GM12878 (cell line): ENCODE measurements around the gene CT45A3. TPM values are rescaled to one million over a fixed set of nuclear protein-coding genes. Genes with fewer than 3 reads are reported as not detected.

Source experiments
- ATAC-seq: fragments of 200-7000 bp; cut with Tn5 transposase; 3 replicates; pipeline ENCODE4 v1.9.1; 2020; ENCODE audit warnings: mild to moderate bottlenecking, moderate library complexity
- BruUV-seq: library from RNA; stranded (reverse); fragments of 400-500 nt; replicated peaks from 2 replicates; lab custom pipeline; 2021; lab: Mats Ljungman, UMichigan
- CTCF ChIA-PET: fragments of 300-600 bp; sonication (Branson Sonifier 250); formaldehyde crosslinking; extraction: SDS; loops from one replicate; lab custom pipeline; 2021; ENCODE audit warnings: inconsistent platforms; lab: Yijun Ruan, JAX
- POLR2A ChIA-PET: fragments of 350-600 bp; formaldehyde crosslinking; extraction: SDS; loops from one replicate; lab custom pipeline; 2021; ENCODE audit warnings: inconsistent platforms; lab: Charles Lee
- RAD21 ChIA-PET: fragments of 300-600 bp; sonication (Branson Sonifier 250); formaldehyde crosslinking; loops from one replicate; lab custom pipeline; 2023; ENCODE audit warnings: antibody characterized with exemption; ENCODE audit not compliant: unreplicated experiment; lab: Charles Lee
- SMC1A ChIA-PET: fragments of 300-600 bp; sonication (Branson Sonifier 250); formaldehyde crosslinking; loops from one replicate; lab custom pipeline; 2023; ENCODE audit not compliant: unreplicated experiment, uncharacterized antibody; lab: Charles Lee
- DNase-seq: peaks from one replicate; pipeline ENCODE4 v3.0.0-alpha.2; 2011; ENCODE audit warnings: low read depth, low spot score
- FAIRE-seq: peaks from 3 replicates; lab custom pipeline; 2011; peaks lifted over from hg19 to GRCh38; lab: Jason Lieb, UNC
- H2AFZ ChIP-seq: 2 replicates; pipeline ENCODE4 v1.6.0; 2011; ENCODE audit warnings: low read depth, low read length, control low read depth; ENCODE audit not compliant: control insufficient read depth
- H3K27ac ChIP-seq: 2 replicates; pipeline ENCODE4 v1.5.1; 2011; ENCODE audit warnings: control low read depth; ENCODE audit not compliant: control insufficient read depth, insufficient read depth
- H3K27me3 ChIP-seq, 2 experiments: replicated peaks in 1 of 2; 2 replicates each; pipeline versions ENCODE4 v1.6.0 to v1.6.1; 2011; ENCODE audit warnings: low read length in 1 of 2; ENCODE audit not compliant: control insufficient read depth in 2 of 2, insufficient read depth in 2 of 2
- H3K36me3 ChIP-seq, 2 experiments: 2 replicates each; pipeline ENCODE4 v1.5.1; 2011; ENCODE audit warnings: low read length in 1 of 2; ENCODE audit not compliant: control insufficient read depth in 2 of 2, insufficient read depth in 2 of 2
- H3K4me1 ChIP-seq: 2 replicates; pipeline ENCODE4 v1.6.1; 2011; ENCODE audit warnings: mild to moderate bottlenecking, low read length, moderate library complexity, mixed read lengths; ENCODE audit not compliant: control insufficient read depth, insufficient read depth
- H3K4me2 ChIP-seq: 2 replicates; pipeline ENCODE4 v1.6.0; 2011; ENCODE audit warnings: control low read depth; ENCODE audit not compliant: control insufficient read depth, insufficient read depth
- H3K4me3 ChIP-seq: fragments of 200-600 bp; sonication (generic); 2 replicates; pipeline ENCODE4 v1.5.1; 2016
- H3K79me2 ChIP-seq: 2 replicates; pipeline ENCODE4 v1.6.0; 2011; ENCODE audit warnings: low read length; ENCODE audit not compliant: control insufficient read depth, insufficient read depth
- H3K9ac ChIP-seq: 2 replicates; pipeline ENCODE4 v1.8.0; 2011; ENCODE audit warnings: low read length, control low read depth, mixed read lengths; ENCODE audit not compliant: control insufficient read depth, insufficient read depth
- H3K9me3 ChIP-seq: replicated peaks from 3 replicates; pipeline ENCODE4 v1.5.1; 2011; ENCODE audit warnings: mild to moderate bottlenecking, low read length; ENCODE audit not compliant: control insufficient read depth, insufficient read depth
- H4K20me1 ChIP-seq: 2 replicates; pipeline ENCODE4 v1.6.0; 2011; ENCODE audit not compliant: control insufficient read depth, insufficient read depth
- CHD1 ChIP-seq: IDR thresholded peaks from 2 replicates; pipeline ENCODE4 v1.6.1; 2012; ENCODE audit warnings: low read depth, low read length, improper control_type of control experiment
- CHD2 ChIP-seq: IDR thresholded peaks from 2 replicates; pipeline ENCODE4 v1.6.1; 2011; ENCODE audit warnings: low read depth, low read length, improper control_type of control experiment, borderline replicate concordance
- CHD4 ChIP-seq: fragments of 200-600 bp; sonication (generic); IDR thresholded peaks from 2 replicates; pipeline ENCODE4 v1.6.1; 2016; ENCODE audit warnings: mild to moderate bottlenecking
- DPF2 ChIP-seq: fragments of 450-650 bp; IDR thresholded peaks from 2 replicates; pipeline ENCODE4 v1.6.1; 2017; ENCODE audit warnings: mild to moderate bottlenecking
- HSF1 ChIP-seq: fragments of 150-350 bp; IDR thresholded peaks from 2 replicates; pipeline ENCODE4 v1.6.1; 2014; ENCODE audit warnings: mild to moderate bottlenecking, low read depth, low read length
- MYB ChIP-seq: fragments of 150-350 bp; IDR thresholded peaks from 2 replicates; pipeline ENCODE4 v1.6.1; 2014; ENCODE audit warnings: mild to moderate bottlenecking, low read depth, low read length, borderline replicate concordance
- RAD51 ChIP-seq: fragments of 450-650 bp; IDR thresholded peaks from 2 replicates; pipeline ENCODE4 v1.6.1; 2016; ENCODE audit warnings: moderate library complexity, mild to moderate bottlenecking, inconsistent platforms
- RFX5 ChIP-seq: IDR thresholded peaks from 2 replicates; pipeline ENCODE4 v1.6.1; 2011; ENCODE audit warnings: low read depth, low read length, improper control_type of control experiment
- RUNX3 ChIP-seq: IDR thresholded peaks from 2 replicates; pipeline ENCODE4 v1.6.1; 2012; ENCODE audit warnings: low read length, inconsistent platforms
- SREBF1 ChIP-seq: IDR thresholded peaks from 2 replicates; pipeline ENCODE4 v1.6.1; 2012; ENCODE audit warnings: mild to moderate bottlenecking, low read length
- TBL1XR1 ChIP-seq: IDR thresholded peaks from 2 replicates; pipeline ENCODE4 v1.6.1; 2012; ENCODE audit warnings: low read depth, low read length, improper control_type of control experiment
- TCF3 ChIP-seq: IDR thresholded peaks from 2 replicates; pipeline ENCODE4 v1.6.1; 2012; ENCODE audit warnings: low read depth, mild to moderate bottlenecking, low read length, borderline replicate concordance; ENCODE audit not compliant: insufficient read depth
- WGBS: methylation state at CpG from one replicate; pipeline ENCODE4 v1.1.6; 2016; ENCODE audit warnings: low lambda C conversion rate; ENCODE audit not compliant: insufficient replicate concordance, insufficient coverage; ENCODE audit errors: missing lambda C conversion rate; 5-methylcytosine and 5-hydroxymethylcytosine counted together
- in situ Hi-C: fragments of 300-500 bp; cut with MboI; formaldehyde crosslinking; loops from 9 replicates; pipeline ENCODE4 v1.14.3; 2018; ENCODE audit warnings: mixed read lengths
- intact Hi-C: fragments of 100-400 bp; cut with micrococcal nuclease; formaldehyde crosslinking; loops from one replicate; pipeline ENCODE4 v1.14.2; 2022; ENCODE audit not compliant: unreplicated experiment
- polyA plus RNA-seq, 11 experiments: library from polyadenylated mRNA; depleted of rRNA in 4 of 11; unstranded in 6 of 11; stranded (reverse) in 5 of 11; fragments of >200 nt; fragmentation: Nextera tagmentation in 4 of 11; fragmentation: Illumina TruSeq in 1 of 11; extraction: Ambion mirVana in 4 of 11; extraction: Trizol in 1 of 11; gene quantifications; 1 replicate in 1 of 11; 2 replicates in 10 of 11; pipeline versions ENCODE4 v1.2.1 to v1.2.3, GENCODE V29; 2011 to 2016; ENCODE audit warnings: inconsistent platforms in 2 of 11, missing spikeins in 2 of 11, low read depth in 1 of 11
- total RNA-seq, 4 experiments: library from RNA; depleted of rRNA in 3 of 4; stranded (reverse); fragments of >200 nt in 3 of 4; fragmentation: Illumina TruSeq in 1 of 4; extraction: Trizol in 1 of 4; gene quantifications; 2 replicates each; pipeline versions ENCODE4 v1.2.1 to v1.2.3, GENCODE V29; 2013 to 2021

CT45A3 gene
- total and polyA plus RNA-seq, 10 of the 15 experiments (the other 5 are each of a cell fraction or from before 2014, with no cell fraction given), result not detected

DNA sequence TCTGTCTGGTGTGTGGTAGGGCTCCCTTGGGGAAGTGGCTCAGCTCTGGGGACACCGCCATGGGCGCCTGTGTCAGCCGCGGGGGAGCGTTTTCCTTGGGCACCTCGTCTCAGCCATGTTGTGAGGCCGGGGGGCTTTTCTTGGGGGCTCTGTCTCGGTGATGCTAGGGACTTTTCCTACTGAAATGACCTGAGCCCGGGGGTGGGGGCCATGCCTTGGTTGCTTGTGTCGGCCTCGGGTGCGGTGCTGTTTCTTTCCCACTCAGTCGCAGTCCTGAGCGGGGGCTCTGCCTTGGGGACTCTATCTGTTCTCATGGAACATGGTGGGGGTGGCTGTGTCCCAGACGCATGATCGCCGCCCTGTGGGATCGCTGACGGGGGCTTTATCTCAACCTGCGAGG, 54.2 kb downstream of the CT45A3 start:
- Histone ChIP-seq H3K4me1 (no peaks in the 10 kb centered on the region), H3K36me3 (no peaks in the 10 kb centered on the region), H3K27ac (no peak overlapping the region), H3K4me2 (no peak overlapping the region), H3K79me2 (no peaks in the 10 kb centered on the region), H3K27me3 (no peaks in the 10 kb centered on the region), H3K4me3 (no peak overlapping the region), H3K9ac (no peak overlapping the region), H2AFZ (no peak overlapping the region), H4K20me1 (no peaks in the 10 kb centered on the region), H3K9me3 (no peaks in the 10 kb centered on the region)
- CTCF ChIA-PET, result no interaction called here
- SMC1A ChIA-PET, result no interaction called here
- in situ Hi-C loops (no loop called here), intact Hi-C loops (no loop called here)
- BruUV-seq, result no TSS peak
- WGBS, result 74% methylated on average over 20 of the region's 20 CpGs
- DNase-seq, result no peak
- ATAC-seq, result no peak
- RAD21 ChIA-PET, result no interaction called here
- no peak for TF ChIP-seq RUNX3
- no peak for TF ChIP-seq HSF1
- no peak for TF ChIP-seq TCF3
- TF ChIP-seq RAD51, result no peak
- no peak for TF ChIP-seq RFX5
- no peak for TF ChIP-seq CHD4
- TF ChIP-seq MYB, result no peak
- no peak for TF ChIP-seq CHD1
- TF ChIP-seq CHD2, result no peak
- no peak for TF ChIP-seq SREBF1
- no peak for TF ChIP-seq DPF2
- TF ChIP-seq TBL1XR1, result no peak
- POLR2A ChIA-PET, result no interaction called here
- FAIRE-seq, result no peak
